ENCODE data around the gene VSTM2B. TPM values are rescaled to one million over a fixed set of nuclear protein-coding genes. Genes with fewer than 3 reads are reported as not detected.

Gene VSTM2B
- total RNA-seq, 1 experiment from 2014 or later, result not detected

DNA sequence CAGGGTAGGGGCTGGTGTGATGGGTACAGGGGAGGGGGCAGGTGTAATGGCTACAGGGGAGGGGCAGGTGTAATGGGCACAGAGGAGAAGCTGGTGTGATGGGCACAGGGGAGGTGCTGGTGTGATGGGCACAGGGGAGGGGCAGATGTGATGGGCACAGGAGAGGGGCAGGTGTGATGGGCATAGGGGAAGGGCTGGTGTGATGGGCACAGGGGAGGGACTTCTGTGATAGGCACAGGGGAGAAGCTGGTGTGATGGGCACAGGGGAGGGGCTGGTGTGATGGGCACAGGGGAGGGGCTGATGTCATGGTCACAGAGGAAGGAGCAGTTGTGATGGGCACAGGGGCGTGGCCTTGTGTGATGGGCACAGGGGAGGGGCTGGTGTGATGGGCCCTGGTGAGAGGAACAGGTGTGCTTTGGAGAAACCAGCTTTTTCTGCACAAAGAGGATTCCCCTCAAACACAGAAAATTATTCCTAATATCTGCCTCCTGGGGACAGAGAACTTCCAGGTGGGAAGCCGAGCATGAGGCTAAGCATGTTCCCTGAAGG is 41.6 kb downstream of the VSTM2B start:
- no peak for DNase-seq (ENCODE audit: low read depth, low spot score)
- peaks cover 15% of the 10 kb centered on the region; the same call in 1 of the 2 replicates for H3K27me3 ChIP-seq (ENCODE audit: control insufficient read depth, insufficient read depth, low read length)

DNA sequence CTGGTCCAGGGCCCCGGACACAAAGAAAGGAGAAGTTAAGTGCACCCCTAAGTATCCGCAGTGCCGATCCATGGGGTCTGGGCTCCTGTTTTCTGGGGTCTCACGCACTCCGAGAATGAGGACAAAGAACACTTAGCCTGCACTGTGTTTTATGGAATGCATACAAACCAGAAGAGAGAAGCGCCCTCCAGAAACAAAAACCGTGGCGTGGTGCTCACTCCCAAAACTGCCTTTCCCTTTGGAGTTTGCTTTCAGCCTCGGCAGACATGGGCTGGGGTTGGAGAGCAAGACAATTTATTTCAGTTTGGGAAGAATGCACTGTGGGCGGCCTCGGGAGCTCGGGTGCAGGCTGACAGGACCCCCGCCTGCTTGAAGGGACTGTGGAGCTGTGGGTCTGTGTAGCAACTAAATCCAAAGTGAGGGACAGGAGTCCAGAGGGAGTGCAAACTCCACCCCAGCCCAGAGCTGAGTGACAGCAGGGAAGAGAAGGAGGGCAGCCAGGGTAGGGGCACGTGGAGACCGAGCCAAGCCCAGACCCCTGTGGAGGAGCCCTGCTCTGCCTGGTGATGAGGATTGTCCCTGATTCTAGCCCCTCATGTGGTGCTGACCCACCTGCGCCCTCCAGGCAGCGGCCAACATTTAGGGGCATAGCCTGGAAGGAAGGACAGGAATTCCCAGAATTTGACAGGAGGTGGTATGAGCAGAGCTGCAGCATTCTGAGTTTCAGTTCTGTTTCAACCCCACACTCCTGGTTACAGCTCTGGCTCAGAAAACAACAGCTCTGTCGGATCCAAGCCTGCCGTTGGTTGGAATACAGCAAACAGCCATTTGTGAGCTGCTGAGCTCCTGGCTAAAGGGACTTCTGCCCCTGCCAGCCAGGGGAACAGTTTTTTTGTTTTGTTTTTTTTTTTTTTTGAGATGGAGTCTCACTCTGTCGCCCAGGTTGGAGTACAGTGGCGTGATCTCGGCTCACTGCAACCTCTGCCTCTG is 42.5 kb downstream of the VSTM2B start:
- POLR2A ChIA-PET, result interaction anchor here (0.6 kb wide), 1 partner anchor 1551 kb away, joined by 4 read pairs; no protein-coding TSS in a partner anchor
- DNase-seq (ENCODE audit: low read depth, low spot score), result no peak
- CTCF ChIA-PET, result interaction anchor here (0.7 kb wide), 1 partner anchor 18 kb away, joined by 4 read pairs; no protein-coding TSS in a partner anchor
- peaks cover 18% of the 10 kb centered on the region for H3K27me3 ChIP-seq (ENCODE audit: control insufficient read depth, insufficient read depth, low read length)
- no peak overlapping the region for H3K4me3 ChIP-seq (ENCODE audit: low read depth in 2 of 2, low read length in 2 of 2)
- H3K9me3 ChIP-seq (ENCODE audit: control insufficient read depth, insufficient read depth, low read depth, low read length), result no peaks in the 10 kb centered on the region
- ATAC-seq, result 0 out of 2 replicates have a peak, but pooled peaks have one; percentile 27
- H3K27ac ChIP-seq (ENCODE audit: low read length), result no peak overlapping the region
- no peaks in the 10 kb centered on the region for H3K36me3 ChIP-seq (ENCODE audit: control insufficient read depth, insufficient read depth, low read length)
- no peak for TF ChIP-seq POLR2AphosphoS5 (IDR thresholded peaks at IDR 0.05; ENCODE audit: low read depth, low read length)
- TF ChIP-seq, protein P1, sequence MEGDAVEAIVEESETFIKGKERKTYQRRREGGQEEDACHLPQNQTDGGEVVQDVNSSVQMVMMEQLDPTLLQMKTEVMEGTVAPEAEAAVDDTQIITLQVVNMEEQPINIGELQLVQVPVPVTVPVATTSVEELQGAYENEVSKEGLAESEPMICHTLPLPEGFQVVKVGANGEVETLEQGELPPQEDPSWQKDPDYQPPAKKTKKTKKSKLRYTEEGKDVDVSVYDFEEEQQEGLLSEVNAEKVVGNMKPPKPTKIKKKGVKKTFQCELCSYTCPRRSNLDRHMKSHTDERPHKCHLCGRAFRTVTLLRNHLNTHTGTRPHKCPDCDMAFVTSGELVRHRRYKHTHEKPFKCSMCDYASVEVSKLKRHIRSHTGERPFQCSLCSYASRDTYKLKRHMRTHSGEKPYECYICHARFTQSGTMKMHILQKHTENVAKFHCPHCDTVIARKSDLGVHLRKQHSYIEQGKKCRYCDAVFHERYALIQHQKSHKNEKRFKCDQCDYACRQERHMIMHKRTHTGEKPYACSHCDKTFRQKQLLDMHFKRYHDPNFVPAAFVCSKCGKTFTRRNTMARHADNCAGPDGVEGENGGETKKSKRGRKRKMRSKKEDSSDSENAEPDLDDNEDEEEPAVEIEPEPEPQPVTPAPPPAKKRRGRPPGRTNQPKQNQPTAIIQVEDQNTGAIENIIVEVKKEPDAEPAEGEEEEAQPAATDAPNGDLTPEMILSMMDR (IDR thresholded peaks at IDR 0.05), result no peak
- TF ChIP-seq, protein P2, sequence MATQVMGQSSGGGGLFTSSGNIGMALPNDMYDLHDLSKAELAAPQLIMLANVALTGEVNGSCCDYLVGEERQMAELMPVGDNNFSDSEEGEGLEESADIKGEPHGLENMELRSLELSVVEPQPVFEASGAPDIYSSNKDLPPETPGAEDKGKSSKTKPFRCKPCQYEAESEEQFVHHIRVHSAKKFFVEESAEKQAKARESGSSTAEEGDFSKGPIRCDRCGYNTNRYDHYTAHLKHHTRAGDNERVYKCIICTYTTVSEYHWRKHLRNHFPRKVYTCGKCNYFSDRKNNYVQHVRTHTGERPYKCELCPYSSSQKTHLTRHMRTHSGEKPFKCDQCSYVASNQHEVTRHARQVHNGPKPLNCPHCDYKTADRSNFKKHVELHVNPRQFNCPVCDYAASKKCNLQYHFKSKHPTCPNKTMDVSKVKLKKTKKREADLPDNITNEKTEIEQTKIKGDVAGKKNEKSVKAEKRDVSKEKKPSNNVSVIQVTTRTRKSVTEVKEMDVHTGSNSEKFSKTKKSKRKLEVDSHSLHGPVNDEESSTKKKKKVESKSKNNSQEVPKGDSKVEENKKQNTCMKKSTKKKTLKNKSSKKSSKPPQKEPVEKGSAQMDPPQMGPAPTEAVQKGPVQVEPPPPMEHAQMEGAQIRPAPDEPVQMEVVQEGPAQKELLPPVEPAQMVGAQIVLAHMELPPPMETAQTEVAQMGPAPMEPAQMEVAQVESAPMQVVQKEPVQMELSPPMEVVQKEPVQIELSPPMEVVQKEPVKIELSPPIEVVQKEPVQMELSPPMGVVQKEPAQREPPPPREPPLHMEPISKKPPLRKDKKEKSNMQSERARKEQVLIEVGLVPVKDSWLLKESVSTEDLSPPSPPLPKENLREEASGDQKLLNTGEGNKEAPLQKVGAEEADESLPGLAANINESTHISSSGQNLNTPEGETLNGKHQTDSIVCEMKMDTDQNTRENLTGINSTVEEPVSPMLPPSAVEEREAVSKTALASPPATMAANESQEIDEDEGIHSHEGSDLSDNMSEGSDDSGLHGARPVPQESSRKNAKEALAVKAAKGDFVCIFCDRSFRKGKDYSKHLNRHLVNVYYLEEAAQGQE (IDR thresholded peaks at IDR 0.05; ENCODE audit: insufficient read depth in 1 of 2, low read depth in 2 of 2, low read length in 1 of 2), result no peak
- TF ChIP-seq SIN3A (IDR thresholded peaks at IDR 0.05; ENCODE audit: borderline replicate concordance, insufficient read depth, low read depth, low read length), result no peak
- TF ChIP-seq TCF7L2 (IDR thresholded peaks at IDR 0.05; ENCODE audit: low read depth, low read length), result no peak
- H3K4me1 ChIP-seq (ENCODE audit: control insufficient read depth, insufficient read depth, low read length), result no peaks in the 10 kb centered on the region
- in situ Hi-C loops (cut with HindIII; ENCODE audit: low pct_unique_long_range_greater_than_20kb, low sequenced_read_pairs) (no loop called here), intact Hi-C loops (cut with micrococcal nuclease; ENCODE audit: unreplicated experiment) (no loop called here)
- BruUV-seq (replicated peaks), result no TSS peak

More for the DNA sequence above, 41.6 kb downstream of the VSTM2B start:
- Histone ChIP-seq H3K27ac (ENCODE audit: low read length) (no peak overlapping the region), H3K4me3 (ENCODE audit: low read depth in 2 of 2, low read length in 2 of 2) (no peak overlapping the region), H3K4me1 (ENCODE audit: control insufficient read depth, insufficient read depth, low read length) (no peaks in the 10 kb centered on the region), H3K36me3 (ENCODE audit: control insufficient read depth, insufficient read depth, low read length) (no peaks in the 10 kb centered on the region), H3K9me3 (ENCODE audit: control insufficient read depth, insufficient read depth, low read depth, low read length) (no peaks in the 10 kb centered on the region)
- ATAC-seq, result no peak
- in situ Hi-C loops (cut with HindIII; ENCODE audit: low pct_unique_long_range_greater_than_20kb, low sequenced_read_pairs), result no loop called here
- ChIA-PET CTCF (interaction anchor here (0.7 kb wide), 1 partner anchor 17 kb away, joined by 4 read pairs; no protein-coding TSS in a partner anchor), POLR2A (no interaction called here)
- BruUV-seq (replicated peaks), result no TSS peak
- intact Hi-C loops (cut with micrococcal nuclease; ENCODE audit: unreplicated experiment), result no loop called here
- TF ChIP-seq SIN3A (IDR thresholded peaks at IDR 0.05; ENCODE audit: borderline replicate concordance, insufficient read depth, low read depth, low read length) (no peak), TCF7L2 (IDR thresholded peaks at IDR 0.05; ENCODE audit: low read depth, low read length) (no peak), POLR2AphosphoS5 (IDR thresholded peaks at IDR 0.05; ENCODE audit: low read depth, low read length) (no peak)
- TF ChIP-seq, protein P1 (IDR thresholded peaks at IDR 0.05), result no peak
- TF ChIP-seq, protein P2 (IDR thresholded peaks at IDR 0.05; ENCODE audit: insufficient read depth in 1 of 2, low read depth in 2 of 2, low read length in 1 of 2), result no peak
